Measurements from ENCODE around the gene SBF2.

DNA sequence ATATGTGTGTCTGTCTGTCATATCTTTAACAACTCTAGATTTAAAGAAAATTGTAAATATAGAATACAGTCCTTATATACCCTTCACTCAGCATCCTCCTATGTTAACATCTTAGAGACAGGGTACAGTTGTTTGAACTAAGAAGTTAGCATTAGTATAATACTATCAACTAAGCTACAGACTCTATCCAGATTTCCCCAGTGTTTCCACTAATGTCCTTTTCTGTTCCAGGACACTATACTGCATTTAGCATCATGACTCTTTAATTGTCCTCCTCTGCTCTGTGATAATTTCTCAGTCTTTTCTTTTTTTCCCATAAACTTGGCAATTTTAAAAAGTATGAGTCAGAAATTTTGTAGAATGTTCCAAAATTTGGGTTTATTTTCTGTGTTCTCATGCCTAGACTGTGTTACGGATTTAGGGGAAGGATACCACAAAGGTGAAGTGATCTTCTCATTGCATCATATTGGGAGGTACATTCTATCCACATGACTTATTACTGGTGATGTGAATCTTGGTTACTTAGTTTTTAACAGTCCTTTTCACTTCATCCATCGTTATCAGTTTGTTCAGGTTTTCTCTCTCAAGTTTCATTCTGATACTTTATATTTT is 168.4 kb downstream of the SBF2 start:
- TF ChIP-seq TARDBP (IDR thresholded peaks at IDR 0.05): no peak
- no peak for TF ChIP-seq L3MBTL2 (conservative IDR thresholded peaks at IDR 0.05)
- TF ChIP-seq, protein P1, sequence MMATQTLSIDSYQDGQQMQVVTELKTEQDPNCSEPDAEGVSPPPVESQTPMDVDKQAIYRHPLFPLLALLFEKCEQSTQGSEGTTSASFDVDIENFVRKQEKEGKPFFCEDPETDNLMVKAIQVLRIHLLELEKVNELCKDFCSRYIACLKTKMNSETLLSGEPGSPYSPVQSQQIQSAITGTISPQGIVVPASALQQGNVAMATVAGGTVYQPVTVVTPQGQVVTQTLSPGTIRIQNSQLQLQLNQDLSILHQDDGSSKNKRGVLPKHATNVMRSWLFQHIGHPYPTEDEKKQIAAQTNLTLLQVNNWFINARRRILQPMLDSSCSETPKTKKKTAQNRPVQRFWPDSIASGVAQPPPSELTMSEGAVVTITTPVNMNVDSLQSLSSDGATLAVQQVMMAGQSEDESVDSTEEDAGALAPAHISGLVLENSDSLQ (IDR thresholded peaks at IDR 0.05): no peak
- no peak for TF ChIP-seq SP1 (IDR thresholded peaks at IDR 0.05)
- no peak for TF ChIP-seq BHLHE40 (IDR thresholded peaks at IDR 0.05; ENCODE audit: borderline replicate concordance)
- no peak for TF ChIP-seq ELF4 (IDR thresholded peaks at IDR 0.05)
- no peak for TF ChIP-seq HDGF (IDR thresholded peaks at IDR 0.05; ENCODE audit: borderline replicate concordance)
- no peak for TF ChIP-seq FOXM1 (IDR thresholded peaks at IDR 0.05; ENCODE audit: borderline replicate concordance)
- no peak for TF ChIP-seq FOXA1 (IDR thresholded peaks at IDR 0.05)
- no peak for TF ChIP-seq SUZ12 (IDR thresholded peaks at IDR 0.05)
- no peak for TF ChIP-seq ARNT (IDR thresholded peaks at IDR 0.05)
- no peak for TF ChIP-seq LEF1 (IDR thresholded peaks at IDR 0.05; ENCODE audit: borderline replicate concordance)
- no peak for TF ChIP-seq ZNF384 (IDR thresholded peaks at IDR 0.05)

Measured in HEK293T (cell line).